CD4-positive, alpha-beta T cell treated with Interleukin-10 for 1 hour (primary cell): ENCODE measurements around the gene ABR.
"Not testable (repeated sequence)": the region's sequence is repeated elsewhere in the genome, so short reads cannot be mapped to it uniquely, and the experiment has no call there.

ENCODE experiments used
- DNase-seq: peaks from one replicate; pipeline ENCODE4 v3.0.0-alpha.2; 2020

ABR gene

GRCh38 chr17:1003972-1004768 is 175.6 kb downstream of the ABR start:
- DNase-seq: no peak

- DNase-seq: no peak
Measured at GRCh38 chr17:1003633-1003971, 176.2 kb downstream of the ABR start.

GRCh38 chr17:1002771-1003555 is 176.8 kb downstream of the ABR start:
- no peak for DNase-seq

- DNase-seq: no peak
Measured at GRCh38 chr17:1002412-1002753, 177.4 kb downstream of the ABR start.

GRCh38 chr17:1001640-1002411 is 178.0 kb downstream of the ABR start:
- no peak for DNase-seq

GRCh38 chr17:1000597-1001461 is 179.0 kb downstream of the ABR start:
- DNase-seq: no peak

GRCh38 chr17:998111-998510 is 181.7 kb downstream of the ABR start:
- no peak for DNase-seq

GRCh38 chr17:996554-997344 is 183.0 kb downstream of the ABR start, which contains the start of gene TIMM22:
Gene TIMM22, plus strand, starts transcription at chr17:997129. Its CDS starts 14 bp downstream, at chr17:997143.
- DNase-seq: peak; percentile 94

- not testable (repeated sequence) for DNase-seq
Measured at GRCh38 chr17:995324-995723, 184.5 kb downstream of the ABR start.

GRCh38 chr17:992933-993332 is 186.8 kb downstream of the ABR start:
- DNase-seq: no peak

GRCh38 chr17:988561-988960 is 191.2 kb downstream of the ABR start:
- DNase-seq: no peak

GRCh38 chr17:987931-988330 is 191.8 kb downstream of the ABR start:
- no peak for DNase-seq

- no peak for DNase-seq
Measured at GRCh38 chr17:986322-986929, 193.4 kb downstream of the ABR start.

- no peak for DNase-seq
Measured at GRCh38 chr17:983921-984320, 195.9 kb downstream of the ABR start.

- no peak for DNase-seq
Measured at GRCh38 chr17:981292-981658, 198.5 kb downstream of the ABR start.

- peak; percentile 90 for DNase-seq
Measured at GRCh38 chr17:980406-981291, 199.1 kb downstream of the ABR start.

GRCh38 chr17:979539-980405 is 200.0 kb downstream of the ABR start, which contains the start of gene NXN:
Gene NXN, minus strand, starts transcription at chr17:979776.
- peak; percentile 85 for DNase-seq

GRCh38 chr17:979212-979538 is 200.6 kb downstream of the ABR start:
- no peak for DNase-seq
